ENCODE data around the gene DGUOK.
"Not testable (repeated sequence)": the region's sequence is repeated elsewhere in the genome, so short reads cannot be mapped to it uniquely, and the experiment has no call there.

DGUOK gene

DNA sequence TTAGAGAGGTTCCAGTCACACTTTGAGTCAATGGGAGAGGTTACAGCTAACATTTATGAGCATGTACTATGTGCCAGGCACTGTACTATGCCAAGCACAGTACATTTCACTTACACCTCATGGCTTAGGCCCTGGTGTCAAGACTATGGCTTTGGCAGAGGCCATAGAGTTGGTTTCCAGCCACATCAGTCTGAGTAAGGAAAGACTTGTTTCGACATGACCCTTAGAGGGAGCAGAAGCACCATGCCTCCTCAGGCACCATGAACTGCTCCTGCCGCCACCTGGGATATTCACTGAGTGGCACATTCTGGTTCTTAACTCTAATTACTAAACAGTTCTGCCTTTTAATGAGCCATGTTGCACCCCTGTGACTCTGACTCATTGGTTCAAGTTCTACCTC, 12.7 kb downstream of the DGUOK start:
- no peak for DNase-seq (ENCODE audit: low read depth, low spot score)
- H3K4me3 ChIP-seq (ENCODE audit: low read length) = no peak overlapping the region

DNA sequence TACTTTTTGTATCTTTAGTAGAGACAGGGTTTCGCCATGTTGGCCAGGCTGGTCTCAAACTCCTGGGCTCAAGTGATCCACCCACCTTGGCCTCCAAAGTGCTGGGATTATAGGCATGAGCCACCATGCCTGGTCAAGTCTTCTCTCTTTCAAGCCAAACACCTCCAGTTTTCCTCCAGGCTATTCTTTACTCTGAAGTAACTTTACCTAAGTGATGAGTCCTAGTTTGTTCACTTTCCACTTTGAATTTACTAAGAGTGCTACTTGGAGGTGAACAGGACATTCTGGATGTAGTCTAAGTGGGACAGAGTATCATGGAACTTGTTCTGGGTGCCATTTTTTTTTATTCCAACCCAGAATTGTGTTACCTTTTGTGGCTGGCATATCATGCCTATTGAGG, 13.4 kb downstream of the DGUOK start:
- not testable (repeated sequence) for H3K4me3 ChIP-seq (ENCODE audit: low read length); DNase-seq (ENCODE audit: low read depth, low spot score)

DNA sequence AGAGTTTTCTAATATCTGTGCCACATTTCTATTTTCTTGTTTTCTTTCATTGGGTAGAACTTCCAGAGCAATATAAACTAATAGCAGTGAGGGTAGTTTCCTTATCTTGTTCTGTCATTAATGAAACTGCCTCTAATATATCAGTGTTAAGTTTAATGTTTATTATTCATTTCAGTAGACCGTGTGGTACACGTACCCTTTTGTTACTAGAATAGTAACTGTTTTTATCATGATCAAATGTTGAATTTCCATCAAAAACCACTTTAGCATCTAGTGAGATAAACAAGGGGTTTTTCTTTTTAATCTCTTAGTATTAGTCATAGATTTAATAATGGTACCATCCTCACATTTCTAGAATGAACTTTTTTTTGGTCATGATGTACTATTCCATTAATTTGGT, 16.0 kb downstream of the DGUOK start:
- no peak overlapping the region for H3K4me3 ChIP-seq (ENCODE audit: low read length)
- DNase-seq (ENCODE audit: low read depth, low spot score) = no peak

DNA sequence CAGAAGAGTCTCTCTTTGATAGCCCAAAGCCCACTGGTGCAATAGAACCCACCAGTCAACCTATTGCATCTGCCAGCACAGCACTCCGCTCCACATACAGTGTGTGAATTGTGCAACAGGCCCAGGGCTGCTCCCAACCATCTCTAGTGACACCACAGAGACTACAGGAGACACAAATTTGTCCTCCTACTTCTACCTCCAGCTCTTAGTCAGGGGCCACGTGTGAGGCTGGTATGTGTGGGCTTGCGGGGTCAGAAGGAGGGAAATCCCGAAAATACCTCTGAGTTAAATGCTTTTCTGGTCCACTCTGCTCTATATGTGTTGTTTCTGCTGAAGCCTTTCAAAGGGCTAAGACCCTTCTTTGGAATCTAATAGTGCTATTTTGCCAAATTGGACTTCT, 18.0 kb downstream of the DGUOK start:
- no peak overlapping the region for H3K4me3 ChIP-seq (ENCODE audit: low read length)
- no peak for DNase-seq (ENCODE audit: low read depth, low spot score)

DNA sequence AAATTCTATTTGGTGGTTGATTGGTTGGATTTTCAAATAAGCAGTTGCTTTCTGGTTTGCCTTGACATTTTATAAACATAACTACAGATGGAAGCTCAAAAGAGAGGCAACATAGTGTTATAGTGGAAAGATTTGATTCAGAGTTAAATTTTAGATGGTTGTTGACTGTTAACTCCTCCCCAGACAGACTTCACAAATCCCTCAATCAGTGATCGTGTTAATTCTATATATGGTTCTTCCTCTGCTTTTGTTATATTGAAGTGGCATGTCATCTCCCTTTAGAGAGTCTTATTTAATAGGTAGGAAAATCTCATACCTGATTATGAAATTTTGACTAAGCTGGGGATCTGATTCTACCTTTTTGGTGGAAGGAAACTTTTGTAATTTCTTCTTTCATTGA, 19.5 kb downstream of the DGUOK start:
- DNase-seq (ENCODE audit: low read depth, low spot score) = no peak
- H3K4me3 ChIP-seq (ENCODE audit: low read length) = no peak overlapping the region

DNA sequence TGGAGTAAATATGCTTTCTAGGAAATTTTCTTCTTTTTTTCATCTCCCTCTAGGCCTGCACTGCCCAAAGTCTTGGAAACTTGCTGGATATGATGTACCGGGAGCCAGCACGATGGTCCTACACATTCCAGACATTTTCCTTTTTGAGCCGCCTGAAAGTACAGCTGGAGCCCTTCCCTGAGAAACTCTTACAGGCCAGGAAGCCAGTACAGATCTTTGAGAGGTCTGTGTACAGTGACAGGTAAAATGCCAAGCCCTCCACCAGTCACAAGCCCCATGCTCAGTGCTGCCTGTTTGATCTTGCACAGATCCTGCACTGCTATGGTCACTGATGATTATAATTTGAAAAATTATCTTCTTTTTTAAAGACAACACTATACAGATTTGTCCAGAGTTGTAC, 20.0 kb downstream of the DGUOK start:
- H3K4me3 ChIP-seq (ENCODE audit: low read length) = no peak overlapping the region
- no peak for DNase-seq (ENCODE audit: low read depth, low spot score)

DNA sequence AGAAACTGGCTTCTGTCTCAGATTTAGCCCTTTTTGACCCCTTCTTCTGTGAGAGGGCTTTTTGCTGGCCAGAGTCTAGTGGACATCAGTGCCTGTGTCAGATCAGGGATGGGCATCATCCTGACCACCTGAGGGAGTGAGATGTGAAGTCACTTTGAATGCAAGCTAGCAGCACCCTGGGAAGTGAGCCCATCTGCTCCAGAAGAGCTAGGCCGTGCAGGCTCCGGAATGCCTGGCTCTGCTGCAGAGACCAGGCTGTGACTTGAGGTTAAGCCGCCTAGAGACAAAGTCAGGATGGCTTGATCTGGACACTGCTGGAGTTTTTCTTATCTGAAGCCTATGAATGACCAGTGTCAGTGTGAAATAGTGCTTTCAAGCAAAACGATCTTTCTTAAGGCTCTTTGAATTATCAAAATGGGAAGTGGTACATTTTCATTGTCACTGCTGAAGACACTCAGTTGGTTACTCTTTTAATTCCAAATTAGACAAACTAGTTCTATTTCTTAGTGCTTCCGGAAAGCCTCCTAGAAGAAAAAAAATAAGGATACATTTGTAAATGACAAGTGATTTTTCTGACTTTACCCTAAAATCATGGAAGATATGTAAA, 20.8 kb downstream of the DGUOK start:
- no peak for DNase-seq (ENCODE audit: low read depth, low spot score)
- H3K4me3 ChIP-seq (ENCODE audit: low read length) = no peak overlapping the region

DNA sequence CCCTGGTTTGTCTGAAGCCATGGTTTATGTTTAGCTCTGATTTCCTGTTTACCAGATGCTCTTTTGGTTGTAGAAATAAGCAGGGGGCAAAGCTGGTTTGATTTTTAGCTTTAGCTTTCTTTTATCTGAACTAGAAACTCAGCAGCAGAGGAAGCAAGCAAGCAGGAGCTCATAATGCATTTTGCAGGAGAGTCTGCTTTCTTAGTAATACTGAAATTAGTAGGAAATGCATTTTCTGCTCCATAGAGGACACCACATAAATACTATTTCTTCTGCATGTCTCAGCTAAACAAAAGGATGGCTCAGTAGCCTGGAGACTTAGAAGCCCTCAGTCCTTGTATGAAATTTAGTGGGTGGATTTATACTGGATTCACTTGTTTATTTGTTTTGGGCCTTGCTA, 23.1 kb downstream of the DGUOK start:
- H3K4me3 ChIP-seq (ENCODE audit: low read length) = no peak overlapping the region

DNA sequence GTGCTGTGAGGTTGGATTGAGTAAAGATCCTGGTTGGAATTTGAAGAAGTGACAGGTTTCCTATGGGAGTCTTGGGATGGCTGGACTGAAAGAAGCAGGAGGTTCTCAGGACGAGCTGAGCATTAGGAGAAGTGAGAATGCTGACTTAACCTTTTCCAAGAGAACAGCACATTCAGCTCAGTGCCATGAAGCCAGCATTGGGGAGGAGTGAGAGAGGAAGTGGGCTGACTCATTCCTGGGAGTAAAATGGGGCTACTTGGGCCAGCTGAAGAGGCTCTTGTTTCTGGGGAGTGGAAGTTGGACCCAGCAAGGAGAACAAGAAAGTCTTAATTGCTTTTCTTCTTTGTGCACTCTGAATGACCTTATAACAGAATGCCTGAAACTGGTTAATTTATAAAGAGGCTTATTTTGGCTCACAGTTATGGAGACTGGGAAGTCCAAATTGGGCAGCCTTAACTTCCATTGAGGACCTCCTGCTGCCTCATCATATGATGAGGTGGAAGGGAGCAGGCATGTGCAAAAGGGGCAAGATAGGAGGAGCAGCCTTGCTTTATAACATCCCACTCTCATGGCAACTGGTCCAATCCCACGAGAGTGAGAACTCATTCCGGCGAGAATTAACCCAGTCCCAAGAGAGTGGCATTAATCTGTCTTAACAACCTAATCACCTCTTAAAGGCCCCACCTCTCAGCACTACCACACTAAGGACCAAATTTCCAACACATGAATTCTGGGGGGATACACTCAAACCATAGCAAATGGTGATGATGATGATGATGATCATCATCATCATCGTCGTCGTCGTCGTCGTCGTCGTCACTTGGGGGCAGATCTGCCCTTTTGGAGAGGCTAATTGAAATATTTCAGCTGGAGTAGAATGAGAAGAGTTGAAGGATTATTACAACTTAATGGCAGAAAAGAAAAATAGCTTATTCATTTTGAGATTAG, 26.1 kb downstream of the DGUOK start:
- DNase-seq (ENCODE audit: low read depth, low spot score) = no peak
- no peak overlapping the region for H3K4me3 ChIP-seq (ENCODE audit: low read length)

More for the DNA sequence above, 23.1 kb downstream of the DGUOK start:
- no peak for DNase-seq (ENCODE audit: low read depth, low spot score)

DNA sequence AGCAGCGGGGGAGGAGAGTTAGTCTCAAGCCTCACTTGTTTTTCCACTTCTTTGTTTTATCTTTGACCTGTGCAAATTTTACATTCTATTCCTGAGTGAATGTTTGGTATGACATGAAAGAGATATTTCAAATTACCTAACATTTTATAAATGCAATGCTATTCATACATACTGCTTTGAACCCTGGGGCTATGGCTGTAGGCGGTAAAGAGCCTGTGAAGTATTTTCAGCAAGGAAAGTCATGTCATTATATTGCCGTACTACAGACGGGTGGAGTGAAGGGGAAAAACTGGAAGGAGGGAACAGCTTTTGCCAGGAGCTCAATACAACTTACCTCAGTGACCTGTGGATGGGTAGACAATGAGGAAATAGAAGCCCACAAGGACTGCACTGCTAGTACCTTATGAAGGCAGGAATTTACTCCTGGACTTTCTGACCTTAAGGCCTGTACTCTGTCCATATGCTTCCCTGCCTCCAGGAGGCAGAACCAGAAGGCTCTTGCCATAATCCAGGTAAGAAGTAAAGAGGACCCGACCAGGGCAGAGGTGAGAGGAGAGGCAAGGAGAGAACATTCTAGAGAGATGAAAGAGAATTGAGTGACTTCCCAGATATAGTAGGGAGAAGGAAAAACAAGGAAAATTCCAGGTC, 29.7 kb downstream of the DGUOK start:
- no peak for DNase-seq (ENCODE audit: low read depth, low spot score)
- H3K4me3 ChIP-seq (ENCODE audit: low read length) = no peak overlapping the region

DNA sequence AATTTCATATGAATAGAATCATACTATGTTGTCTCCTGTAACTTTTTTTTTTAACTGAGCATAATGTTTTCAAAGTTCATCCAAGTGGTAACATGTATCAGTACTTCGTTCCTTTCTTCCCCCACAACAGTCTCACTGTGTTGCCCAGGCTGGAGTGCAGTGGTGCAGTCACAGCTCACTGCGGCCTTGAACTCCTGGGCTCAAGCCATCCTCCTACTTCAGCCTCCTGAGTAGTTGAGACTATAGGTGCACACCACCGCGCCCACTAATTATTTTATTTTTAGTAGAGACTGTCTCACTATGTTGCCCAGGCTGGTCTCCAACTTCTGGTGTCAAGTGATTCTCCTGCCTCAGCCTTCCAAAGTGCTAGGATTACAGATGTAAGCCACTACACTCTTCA, 34.6 kb downstream of the DGUOK start:
- no peak overlapping the region for H3K4me3 ChIP-seq (ENCODE audit: low read length)
- no peak for DNase-seq (ENCODE audit: low read depth, low spot score)

DNA sequence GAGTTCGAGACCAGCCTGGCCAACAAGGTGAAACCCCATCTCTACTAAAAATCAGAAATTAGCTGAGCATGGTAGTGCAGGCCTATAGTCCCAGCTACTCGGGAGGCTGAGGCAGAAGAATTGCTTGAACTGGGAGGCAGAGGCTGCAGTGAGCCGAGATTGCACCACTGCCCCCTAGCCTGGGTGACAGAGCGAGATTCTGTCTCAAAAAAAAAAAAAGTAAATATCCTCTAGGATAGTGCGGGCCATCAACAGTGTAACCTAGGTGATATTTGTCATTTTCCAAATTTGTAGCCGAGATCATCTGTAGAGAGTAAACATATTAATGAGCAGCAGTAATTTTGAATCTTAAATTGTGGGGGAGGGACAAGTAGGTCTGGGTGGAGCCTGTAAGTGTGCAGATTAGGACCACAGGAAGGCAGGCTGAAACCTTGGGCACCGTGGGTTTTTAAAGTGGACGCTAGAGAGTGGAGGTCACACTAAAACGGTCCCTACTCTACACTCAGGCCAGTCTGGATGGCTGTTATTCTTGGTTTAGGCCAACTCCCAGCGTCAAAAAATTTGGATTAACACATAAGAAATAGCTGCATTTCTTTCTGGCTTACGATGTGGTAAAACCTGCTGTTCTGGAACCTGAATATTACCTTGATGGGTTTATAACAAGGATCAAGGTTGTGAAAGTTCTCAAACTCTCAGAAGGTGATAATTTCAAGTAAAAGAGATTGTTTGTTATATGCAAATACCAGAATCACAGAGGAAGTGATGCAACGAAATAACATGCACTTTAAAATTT, 35.3 kb downstream of the DGUOK start:
- DNase-seq (ENCODE audit: low read depth, low spot score) = no peak
- H3K4me3 ChIP-seq (ENCODE audit: low read length) = no peak overlapping the region

DNA sequence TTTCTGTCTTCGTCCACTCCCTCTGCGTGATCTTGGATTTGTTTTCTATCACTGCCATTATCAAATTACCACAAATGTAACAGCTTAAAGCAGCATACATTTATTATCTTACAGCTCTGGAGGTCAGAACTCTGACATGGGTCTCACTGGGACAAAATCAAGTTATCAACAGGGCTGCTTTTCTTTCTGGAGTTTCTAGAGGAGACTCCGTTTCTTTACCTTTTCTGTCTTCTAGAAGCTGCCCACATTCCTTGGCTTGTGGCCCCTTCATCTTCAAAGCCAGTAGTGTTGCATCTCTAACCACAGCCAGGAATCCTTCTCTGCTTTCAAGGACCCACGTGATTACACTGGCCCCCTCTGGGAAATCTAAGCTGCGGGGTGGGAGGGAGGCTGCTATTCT, 36.1 kb downstream of the DGUOK start:
- DNase-seq (ENCODE audit: low read depth, low spot score) = no peak
- H3K4me3 ChIP-seq (ENCODE audit: low read length) = no peak overlapping the region

DNA sequence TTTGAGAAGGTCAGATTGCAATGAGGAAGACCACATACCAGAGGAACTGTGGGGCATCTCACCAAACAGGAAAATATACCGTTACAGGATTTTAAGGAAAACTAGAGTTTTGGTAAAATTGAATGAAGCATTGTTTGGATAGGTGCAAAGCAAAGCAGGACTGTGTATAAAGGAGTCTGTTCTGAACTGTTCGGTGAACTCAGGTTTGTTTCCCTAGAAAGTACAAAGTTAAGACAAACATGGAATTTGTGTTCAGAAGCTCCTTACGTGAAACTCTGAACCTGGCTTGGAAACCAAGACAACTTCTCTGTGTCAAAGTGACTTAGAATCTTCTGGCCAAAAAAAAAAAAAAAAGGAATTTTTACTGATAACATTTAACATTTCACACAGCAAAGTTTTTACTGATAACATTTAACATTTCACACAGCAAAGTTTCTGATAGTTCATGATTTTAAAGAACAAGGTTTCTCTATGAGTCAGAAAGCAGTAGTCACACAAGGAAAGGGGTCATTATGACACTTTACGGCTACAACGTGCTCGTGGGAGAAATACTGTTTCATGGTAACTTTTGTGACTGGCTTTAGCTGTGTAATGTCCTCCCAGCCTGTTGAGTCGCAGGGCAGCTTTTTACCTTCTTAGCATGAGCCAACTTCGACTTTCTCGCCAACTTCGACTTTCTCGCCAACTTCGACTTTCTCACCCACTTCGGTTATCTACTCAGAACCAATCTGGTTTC, 36.9 kb downstream of the DGUOK start:
- no peak overlapping the region; the same call in 1 of the 2 replicates for H3K4me3 ChIP-seq (ENCODE audit: low read length)
- no peak for DNase-seq (ENCODE audit: low read depth, low spot score)

DNA sequence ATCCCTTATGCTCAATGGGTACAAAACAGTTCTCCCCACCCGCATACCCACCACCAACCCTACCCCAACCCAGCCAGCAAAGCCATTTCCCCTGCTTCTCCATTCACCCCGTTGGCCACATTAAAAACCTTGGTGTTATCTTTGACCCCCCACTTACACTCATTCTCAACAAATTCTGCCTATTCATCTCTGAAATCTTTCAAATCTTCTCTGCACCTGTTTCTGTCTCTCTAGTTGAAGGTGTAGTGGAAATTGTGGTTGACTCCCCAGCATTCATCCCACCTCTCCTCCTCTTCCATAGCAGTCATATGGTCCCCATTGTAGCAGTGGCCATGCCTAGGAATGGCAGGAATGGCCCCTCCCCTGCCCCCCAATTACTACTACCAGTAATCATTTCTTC, 37.5 kb downstream of the DGUOK start:
- H3K4me3 ChIP-seq (ENCODE audit: low read length) = no peak overlapping the region; the same call in 1 of the 2 replicates
- DNase-seq (ENCODE audit: low read depth, low spot score) = peak; percentile 82

DNA sequence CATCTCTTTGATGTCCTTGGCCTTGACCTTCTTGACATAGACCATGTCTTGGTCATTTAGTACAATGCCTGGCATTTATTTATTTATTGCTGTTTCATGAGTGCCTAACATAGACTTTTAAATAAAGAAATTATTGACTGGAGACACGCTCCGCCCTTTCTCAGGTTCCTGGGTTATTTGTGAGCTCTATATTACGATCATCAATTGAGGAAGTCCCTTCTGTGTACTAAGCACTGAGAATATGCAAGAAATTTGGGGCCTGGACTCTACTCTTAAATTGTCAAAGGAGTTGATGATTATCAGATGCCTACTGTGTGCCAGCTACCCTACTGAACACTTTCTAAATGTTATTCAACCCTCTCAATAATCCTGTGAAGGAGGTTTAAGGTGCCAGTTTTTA, 38.4 kb downstream of the DGUOK start:
- DNase-seq (ENCODE audit: low read depth, low spot score) = no peak
- no peak overlapping the region for H3K4me3 ChIP-seq (ENCODE audit: low read length)

DNA sequence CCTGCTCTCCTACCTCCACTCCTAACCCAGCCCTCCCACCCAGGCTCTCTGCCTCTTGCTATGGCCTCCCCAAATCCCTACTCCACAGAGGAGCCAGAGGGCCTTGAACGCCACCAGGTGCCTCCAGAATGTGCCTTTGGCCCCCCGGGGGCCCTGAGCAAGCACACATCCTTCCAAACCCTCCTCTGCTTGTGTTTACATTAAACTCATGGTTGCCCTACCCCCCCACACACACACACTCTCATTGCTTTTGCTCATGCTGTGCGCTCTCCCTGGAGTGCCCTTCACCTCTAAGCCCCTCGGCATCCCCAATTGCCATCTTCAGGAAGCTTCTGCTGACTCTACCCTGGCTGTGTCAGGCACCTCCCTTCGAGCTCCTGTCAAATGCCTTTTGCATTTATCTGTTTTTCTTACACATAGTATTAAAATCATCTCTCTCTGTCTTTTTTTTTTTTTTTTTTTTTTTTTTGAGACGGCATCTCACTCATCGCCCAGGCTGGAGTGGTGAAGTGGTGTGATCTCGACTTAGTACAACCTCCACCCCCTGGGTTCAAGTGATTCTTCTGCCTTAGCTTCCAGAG, 41.8 kb downstream of the DGUOK start:
- H3K4me3 ChIP-seq (ENCODE audit: low read length) = no peak overlapping the region
- no peak for DNase-seq (ENCODE audit: low read depth, low spot score)

DNA sequence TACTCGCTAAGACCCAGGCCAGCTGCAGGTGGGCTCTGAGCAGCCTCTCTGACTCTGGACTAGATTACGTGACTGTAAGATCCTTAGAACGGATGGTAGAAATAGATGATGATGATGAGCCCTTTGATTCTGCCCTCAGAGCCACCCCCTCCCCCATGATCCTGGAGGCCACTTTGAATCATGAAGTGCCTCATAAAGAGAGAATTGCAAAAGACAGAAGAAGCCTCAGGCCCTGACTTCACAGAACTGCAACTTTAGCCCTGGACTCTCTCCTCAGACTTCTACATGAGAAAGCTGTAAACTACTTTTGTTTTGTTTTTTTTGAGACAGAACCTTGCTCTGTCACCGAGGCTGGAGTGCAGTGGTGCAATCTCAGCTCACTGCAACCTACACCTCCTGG, 42.7 kb downstream of the DGUOK start:
- H3K4me3 ChIP-seq (ENCODE audit: low read length) = no peak overlapping the region
- DNase-seq (ENCODE audit: low read depth, low spot score) = no peak

Measured in Jurkat, Clone E6-1 (cell line).